Inferior parietal cortex (tissue), 1 donor: ENCODE measurements around the gene ISL2.

Experiments used
- DNase-seq: peaks from one replicate; pipeline ENCODE4 v3.0.0-alpha.2; 2016; ENCODE audit errors: extremely low spot score

Gene ISL2

DNA sequence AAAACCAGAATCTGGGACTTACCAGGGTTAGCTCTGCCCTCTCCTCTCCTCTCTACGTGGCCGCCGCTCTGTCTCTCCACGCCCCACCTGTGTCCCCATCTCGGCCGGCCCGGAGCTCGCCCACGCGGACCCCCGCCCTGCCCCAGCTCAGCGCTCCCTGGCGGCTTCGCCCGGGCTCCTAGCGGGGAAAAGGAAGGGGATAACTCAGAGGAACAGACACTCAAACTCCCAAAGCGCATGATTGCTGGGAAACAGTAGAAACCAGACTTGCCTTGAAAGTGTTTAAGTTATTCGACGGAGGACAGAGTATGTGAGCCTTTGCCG is 5.4 kb downstream of the ISL2 start:
- DNase-seq: no peak

DNA sequence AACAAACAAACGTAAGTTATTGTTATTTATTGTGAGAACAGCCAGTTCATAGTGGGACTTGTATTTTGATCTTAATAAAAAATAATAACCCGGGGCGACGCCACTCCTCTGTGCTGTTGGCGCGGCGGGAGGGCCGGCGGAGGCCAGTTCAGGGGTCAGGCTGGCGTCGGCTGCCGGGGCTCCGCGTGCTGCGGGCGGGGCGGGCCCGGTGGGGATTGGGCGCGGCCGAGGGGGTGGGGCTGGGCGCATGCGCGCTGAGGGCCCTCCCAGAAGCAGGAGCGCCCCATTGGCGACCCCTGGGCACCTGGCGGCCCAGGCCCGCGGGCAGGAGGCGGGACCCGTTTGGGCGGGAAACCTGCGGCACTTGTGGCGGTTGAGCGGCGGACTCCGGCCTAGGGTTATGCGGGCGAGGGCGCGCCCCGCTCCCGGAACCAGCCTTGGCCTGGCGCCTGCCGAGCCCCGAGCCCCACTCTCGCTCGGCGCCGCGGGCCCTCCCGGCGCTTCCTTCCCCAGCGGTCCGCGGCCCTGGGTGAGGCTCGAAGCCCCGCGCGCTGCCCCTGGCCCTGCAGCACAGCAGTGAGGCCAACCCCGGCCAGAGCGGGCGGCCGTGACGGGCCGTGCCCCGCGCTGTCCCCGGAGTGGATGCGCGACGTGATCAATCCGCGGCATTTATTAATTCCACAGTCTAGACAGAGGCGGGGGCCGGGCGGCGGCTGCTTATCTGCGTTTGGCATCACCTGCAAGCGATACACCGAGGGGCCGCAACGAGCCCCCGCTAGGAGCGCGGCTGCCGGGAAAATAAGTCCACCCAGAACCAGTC is 6.0 kb downstream of the ISL2 start:
- DNase-seq: no peak

DNA sequence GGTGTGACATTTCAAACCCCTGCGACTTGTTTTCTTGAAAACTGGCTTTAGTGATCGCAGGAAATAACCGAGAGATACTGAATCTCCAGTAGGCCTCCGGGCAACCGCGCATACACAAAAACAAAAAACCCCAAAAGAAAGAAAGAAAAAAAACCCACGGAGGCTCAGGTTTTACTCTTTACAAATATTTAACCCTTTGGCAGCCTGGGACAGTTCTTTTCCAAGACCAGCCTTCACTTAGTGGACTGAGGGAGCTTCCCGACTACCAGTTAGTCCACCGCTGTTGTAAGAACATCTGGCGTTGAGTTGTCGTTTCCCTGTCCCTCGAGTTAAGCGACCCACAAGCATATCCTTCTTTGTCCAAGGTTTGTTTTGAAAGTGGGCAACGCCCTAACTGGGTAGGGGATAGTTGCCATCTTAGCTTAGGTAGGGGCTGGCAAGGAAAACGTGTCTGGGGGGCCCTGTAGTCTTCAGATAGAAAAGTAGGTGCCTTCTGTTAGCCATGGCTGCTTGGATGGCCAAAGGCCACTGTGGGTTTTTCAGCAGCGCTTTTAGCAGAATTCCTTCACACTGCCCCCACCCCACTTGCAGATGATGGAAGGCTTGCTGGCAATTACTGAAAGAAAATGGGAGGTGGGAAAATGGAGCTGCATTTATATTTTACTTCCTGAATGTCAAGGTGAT is 6.9 kb downstream of the ISL2 start:
- DNase-seq: no peak

DNA sequence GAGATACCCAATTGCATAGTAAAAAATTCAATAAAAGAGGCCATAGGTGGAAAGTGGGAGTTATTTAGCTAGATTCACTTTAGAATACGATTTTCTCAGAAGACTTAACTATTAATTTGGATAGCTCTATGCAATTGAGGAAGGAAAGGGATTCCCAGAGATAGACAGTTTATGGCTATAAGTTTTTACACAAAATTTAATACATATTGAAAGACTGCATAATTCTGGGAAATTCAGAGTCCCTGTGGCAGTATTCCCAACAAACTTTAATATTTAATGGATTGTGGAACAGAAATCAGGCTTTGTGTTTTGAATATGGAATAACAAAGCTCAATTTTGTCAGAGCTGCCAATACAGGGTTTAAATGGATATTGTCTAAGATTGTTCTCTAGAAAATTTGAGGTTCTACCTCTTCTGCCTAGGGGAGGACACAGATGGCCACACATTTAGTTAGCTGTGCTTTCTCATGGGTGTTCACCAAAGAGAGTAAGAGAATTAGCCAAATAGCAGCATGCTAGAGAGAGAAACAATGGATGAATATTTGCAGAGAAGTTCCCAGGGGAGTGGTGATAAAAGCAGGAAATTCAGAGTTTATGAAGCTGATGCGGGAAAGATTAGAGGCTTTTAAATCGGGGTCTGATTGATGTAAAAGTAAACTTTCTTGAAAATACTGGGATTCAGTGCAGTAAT is 8.5 kb downstream of the ISL2 start:
- no peak for DNase-seq

DNA sequence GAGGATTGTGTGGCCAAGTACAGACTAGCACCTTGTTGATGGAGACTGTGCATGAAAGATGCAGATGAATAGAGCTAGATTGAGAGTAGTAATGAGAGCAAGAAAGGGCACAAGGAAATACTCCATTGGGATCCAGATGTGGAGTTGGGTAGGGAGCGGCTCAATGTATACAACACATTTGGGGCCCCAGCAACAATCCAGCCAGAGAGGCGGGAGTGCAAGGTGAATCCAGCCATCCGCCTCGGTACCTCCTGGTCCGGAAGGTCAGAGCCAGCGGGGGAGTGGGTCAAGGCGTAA is 9.0 kb downstream of the ISL2 start:
- no peak for DNase-seq

DNA sequence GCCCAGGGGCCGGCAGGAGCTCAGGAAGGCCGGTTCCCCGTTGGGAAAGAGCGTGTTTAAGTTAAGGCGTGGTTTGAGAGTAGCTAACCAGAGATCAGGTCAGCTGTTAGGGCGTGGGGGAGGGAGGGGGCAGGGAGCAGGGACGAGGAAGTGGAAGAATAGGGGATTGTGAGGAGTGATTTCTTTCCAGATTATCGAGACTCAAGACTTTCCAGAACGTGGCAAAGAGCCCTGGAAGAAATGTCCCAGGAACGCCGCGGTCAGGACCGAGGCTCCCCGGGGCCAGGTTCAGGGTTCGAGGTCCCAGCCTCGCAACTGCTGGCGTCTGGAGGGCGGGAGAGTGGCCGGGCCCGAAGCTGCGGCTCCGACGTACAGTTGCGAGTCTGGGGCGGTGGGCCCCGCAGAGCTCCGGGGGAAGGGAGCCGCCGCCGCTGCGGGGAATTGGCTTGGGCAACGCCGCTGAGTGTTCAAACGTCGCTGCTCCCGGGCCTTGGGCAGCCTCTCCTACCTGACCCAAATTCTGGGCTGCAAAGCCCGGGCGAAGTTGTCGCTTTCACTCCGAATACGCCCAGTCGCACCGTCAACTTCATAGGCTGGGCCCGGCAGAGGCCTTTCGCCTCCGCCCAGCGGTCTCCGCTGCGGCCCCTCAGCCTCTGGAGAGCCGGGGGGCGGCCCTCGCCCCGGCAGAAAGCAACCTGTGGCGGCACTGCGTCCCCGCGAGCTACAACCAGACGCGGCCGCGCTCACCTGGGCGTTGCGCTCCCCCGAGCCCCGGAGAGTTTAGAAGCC is 9.5 kb downstream of the ISL2 start:
- no peak for DNase-seq

DNA sequence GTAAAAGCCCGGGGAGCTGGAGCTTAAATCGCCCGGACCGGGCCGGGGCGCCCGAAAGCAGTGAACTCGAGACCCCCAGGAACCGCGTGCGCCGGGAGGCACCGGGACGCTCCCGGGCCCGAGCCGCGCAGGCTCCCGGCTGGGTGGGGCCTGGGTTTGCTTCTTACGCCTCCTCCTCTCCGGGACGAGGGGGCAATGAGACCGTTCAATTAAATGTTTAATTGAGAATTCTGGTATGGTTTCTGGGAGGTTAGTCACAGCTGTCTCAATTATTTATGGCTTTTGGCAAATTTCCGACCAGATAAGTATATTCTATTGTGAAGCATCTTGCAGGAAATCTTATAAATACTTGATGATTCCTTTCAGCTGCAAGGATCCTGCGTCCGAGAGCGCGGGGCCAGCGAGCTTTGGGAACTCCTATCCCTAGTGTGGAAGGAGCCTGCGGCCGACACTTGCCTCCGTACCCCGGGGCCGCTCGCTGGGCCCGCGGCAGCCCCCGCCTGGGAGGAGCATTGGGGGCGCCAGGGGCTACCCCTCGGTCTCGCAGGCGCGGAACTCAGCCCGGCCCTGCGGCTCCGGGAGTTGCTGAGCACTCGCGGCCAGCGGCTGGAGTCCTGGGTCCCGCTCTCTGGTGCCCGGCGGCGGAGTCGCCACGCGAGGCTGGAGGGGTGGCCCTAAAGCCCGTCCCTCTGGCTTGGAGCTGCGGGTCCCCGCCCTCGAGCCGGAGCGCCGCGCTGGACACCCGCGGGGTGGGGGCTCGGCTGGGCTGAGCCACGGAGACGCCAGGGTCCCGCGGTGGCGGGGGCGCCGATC is 10.3 kb downstream of the ISL2 start:
- DNase-seq: no peak

DNA sequence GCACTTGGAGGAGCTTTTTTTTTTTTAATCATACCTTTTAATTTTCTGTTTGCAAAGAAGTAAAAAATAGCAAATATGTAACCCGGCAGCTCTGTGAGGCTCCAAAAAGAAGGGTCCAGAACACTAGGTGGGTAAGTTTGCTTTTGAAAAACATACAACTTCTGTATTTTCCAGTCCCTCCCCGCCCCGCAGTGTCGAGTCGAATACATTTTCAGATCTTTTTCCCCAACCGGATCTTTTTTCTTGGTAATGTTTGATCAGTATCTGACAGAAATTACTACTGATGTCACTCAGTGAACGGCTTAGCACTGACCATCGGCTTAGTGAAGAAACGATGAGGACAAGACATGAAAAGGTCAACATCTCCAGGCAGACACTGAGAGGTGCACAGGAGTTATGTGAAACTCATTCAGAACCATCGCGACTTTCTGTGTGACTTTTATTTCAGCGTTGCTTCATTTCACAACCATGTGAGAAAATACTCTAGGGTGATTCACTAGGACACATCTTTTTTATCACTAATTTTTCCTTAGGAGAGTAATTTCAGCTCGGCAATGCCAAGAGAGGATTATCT is 11.0 kb downstream of the ISL2 start:
- no peak for DNase-seq

DNA sequence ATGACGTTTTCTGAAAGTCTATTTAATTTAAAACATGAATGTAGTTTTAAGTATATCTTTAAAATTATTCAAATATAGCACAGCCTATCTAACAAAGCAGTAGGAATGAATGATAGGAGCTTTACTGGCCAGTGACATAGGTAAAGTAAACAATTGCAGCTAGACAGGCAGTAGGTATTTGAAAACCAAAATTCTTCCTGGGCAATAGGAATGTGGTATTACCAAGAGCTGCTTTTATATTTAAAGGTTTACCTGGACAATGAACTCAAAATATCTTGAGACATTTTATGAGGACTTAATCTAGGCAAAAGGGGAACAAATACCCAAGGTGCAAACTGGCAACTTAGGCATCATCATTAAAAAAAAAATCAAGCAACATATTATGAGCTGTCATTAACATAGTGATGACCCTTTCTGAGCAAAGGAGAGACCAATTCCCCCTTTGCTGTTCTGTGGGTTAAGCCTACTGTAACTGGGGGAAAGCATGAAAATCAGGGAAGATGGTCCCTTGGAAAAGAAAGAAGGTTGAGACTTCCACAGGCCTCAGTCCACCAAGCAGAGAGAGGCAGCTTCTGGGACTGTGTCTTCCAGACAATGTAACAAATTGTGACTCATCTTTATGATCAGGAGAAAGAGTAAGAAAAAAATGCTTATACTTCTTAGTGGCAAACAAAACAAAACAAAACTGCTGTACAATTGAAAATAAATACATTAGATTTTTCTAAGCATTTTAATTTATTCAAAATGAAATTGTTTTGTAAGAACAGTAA is 12.9 kb downstream of the ISL2 start:
- no peak for DNase-seq

DNA sequence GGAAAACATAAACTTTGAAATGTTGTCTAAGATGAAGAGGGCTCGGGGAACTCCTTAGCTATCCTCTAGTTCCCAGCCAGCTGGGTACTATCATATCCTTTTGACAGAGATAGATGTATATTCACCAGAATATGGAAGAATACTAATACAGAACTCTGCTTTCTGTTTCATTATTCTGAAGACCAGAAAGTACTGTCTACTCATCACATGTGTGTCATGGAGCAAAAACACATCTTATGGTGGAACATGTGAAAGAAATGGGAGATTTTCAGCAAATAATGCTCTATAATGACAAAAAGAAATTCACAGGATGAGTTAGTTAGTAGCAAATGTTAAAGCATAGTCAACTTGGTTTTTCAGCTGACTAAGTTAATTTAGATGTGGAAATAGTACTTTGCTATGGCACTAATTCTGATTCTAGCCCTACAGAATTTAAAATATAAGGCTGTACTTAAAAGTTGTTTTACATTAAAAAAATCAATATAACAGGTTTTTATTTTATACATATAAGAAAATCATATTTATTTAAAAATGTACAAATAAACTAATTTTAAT is 16.5 kb downstream of the ISL2 start:
- DNase-seq: no peak

DNA sequence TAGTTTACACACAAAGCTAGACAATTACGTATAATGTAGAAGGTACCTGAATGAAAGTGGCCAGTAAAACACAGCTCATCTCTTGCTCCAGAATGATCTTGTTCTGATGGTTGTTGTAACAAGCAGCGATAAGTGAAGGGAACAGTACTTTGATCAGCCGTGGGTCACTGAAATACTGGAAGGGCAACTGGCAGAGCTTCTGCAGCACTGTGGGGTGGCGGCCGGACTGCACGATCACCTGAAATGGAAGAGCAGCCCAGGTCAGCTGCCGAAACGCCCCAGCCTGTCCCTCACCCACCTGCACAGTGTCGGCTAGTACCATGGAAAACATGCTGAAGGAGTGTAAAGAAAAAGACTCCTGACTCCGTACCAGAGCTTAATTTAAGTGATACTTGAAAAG is 17.3 kb downstream of the ISL2 start:
- no peak for DNase-seq

DNA sequence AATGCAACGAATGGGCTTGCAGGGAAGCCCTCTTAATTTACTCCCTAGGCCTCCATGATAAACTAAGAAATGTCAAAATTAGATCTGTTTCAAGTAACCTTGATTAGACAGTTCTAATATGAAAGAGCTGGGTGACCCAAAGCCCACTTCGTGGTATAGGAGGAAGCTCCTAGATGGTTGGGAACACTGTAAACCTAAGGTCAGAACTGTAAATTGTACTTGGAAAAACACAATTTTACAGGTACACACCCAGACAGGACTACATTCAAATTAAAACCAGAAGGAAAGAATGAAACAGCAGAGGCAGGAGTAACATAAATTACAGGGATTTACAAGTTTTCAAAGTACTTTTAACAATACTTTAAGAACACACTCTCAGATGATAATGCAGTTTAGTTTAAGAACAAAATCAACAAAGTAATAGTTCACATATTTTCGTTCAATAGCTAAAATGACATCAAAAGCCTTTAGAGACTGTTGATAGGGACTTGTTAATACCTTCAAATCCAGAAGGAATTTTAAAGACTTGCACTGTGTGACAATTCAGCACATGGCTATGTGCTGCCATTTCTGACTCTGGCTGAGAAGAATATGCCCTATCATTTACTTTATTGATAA is 18.4 kb downstream of the ISL2 start:
- DNase-seq: no peak

DNA sequence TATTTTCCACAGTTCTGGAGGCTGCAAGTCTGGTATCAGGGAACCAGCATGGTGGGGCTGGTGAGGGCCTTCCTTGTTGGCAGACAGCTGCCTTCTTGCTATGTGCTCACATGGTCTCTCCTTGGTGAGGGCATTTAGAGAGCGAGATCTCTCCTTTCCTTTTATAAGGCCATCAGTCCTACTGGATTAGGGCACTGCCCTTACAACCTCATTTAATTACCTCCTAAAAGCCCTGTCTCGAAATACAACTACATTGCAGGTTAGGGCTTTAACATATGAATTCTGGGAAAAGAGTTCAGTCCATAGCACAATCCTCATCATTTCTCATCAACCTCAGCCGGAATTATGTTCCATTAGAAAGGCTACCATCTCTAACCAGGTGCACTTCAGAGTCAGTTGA is 21.9 kb downstream of the ISL2 start:
- no peak for DNase-seq

DNA sequence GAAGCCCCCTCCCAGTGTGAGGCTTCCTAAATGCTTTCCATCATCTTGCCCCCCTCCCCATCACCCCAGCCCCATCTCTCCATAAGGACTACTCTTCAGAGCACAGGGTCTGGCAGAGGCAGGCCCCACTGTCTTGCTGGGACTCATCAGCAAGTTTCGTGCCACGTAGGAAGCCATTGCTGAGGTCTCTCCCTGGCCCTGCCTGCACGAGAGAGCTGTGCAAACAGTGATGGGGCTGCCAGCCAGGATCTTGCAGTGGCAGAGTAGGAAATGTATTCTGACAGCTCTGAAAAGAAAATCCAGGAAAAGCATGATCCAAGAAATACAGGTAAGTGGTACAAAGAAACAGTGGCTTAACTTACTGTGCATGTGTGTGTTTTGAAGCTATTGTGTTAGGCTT is 22.6 kb downstream of the ISL2 start:
- no peak for DNase-seq

DNA sequence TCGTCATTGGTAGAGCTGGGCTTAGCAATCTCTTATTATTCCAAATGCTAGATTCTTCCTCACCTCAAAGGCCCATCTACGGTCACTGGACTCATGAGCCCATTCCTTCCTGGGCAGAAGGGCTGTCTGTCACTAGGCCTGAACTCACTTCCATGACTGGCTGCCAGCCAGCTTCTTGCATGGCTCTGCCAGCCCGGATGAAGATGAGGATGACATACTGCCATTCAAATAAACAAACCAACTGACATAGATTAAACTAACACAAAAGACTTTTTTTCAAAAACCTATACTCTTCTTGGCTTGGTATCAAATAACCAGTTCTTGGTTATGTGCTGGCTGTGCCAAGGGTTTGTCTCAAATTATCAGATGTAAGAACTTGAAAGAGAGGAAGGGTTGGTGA is 23.8 kb downstream of the ISL2 start:
- no peak for DNase-seq

DNA sequence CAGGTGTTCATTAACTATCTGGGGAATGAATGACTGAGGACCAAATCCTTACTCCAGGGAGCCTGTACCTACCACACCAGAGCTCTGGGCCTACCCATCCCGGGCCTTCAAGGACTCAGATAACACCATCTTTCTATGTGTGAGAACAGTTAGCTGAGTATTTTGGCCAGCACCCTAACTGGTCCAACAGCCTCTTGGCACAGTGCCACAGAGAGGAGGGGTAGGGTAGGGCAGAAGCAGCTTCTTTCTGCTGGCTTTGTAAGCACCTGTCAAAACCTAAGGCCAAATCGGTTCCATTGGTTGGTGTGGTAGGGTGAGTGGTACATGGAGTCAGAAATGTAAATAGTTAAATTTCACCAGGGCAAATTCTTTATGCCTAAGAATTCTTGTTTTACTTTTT is 26.7 kb downstream of the ISL2 start:
- DNase-seq: no peak

DNA sequence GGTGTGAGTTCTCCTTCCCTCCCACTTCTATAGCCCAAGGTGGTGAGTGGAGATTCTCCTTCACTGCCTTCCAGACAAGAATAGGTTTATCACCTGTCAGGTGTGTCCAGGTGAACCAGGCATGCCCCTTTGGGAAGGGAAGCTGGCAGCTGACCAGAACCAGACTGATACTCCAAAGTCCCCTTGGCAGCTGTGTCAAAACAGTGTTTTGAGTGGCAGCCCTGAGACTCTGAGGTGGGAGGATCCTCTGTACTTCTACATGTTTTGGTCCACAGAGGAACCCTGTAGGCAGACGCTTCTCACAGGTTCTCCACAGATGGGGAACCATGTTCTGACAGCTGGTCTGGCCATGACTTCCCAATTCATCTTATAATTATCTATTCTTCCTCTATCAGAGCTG is 30.1 kb downstream of the ISL2 start:
- no peak for DNase-seq

DNA sequence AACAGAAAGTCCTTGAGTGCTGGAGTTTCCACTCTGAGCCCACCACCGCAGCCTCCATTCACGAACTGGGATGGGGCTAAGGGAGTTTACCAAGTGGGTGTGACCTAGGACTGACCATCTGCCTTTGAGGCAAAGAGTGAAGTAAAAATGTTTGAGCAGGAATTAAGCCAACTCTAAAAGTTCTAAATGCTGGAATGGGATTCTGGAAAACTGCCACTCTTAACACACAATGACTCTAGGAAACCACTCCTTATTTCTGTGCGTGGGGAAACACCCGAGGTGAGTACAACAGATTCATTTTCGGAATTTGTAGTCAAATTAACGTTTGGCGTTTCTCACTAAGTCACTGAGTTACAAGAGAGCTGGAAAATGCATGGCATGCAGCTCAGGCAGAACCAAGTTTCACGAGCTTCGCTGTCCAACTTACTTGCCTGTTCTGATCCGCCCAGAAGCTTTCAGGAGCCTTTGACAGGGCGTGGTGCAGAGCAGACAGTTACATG is 31.6 kb downstream of the ISL2 start:
- DNase-seq: no peak

DNA sequence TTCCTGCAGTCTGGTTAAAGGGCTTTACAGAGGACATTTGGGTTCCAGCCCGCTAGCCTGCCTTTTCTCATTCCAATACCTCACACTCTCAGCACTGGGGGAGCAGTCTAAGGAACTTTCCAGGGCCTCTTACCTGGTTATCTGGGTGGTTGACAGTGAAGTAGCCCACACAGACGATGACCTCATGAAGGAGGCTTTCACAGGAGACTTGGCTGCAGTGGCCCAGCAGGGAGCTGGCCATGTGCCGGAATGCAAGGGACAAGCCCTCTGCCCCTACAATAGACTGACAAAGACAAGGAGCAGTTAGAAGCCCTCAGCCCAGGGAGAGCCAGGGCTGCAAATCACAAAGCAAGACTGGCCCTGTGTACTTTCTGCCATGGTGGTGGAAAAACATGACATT is 39.5 kb downstream of the ISL2 start:
- DNase-seq: no peak

DNA sequence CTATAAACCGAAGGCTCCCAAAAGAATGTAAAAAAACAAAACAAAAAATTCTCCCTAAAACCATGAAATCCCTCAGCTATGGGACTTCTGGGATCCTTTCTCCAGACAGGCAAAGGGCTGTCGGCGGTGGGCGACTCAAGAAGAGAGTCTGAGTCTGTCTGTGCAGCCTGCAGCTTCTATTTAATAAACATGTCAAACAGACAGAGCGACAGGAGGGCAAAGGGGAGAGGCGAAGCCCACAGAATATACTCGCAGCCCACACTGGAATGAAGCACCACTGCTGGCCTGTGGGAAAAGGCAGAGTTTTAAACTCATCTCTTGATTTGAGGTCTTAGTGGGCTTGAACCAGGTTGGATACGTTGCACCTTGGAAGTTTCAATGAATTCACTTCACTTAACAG is 40.2 kb downstream of the ISL2 start:
- DNase-seq: no peak
